Vagina (tissue), 2 donors: ENCODE results near the gene ATP8B1. TPM values are rescaled to one million over a fixed set of nuclear protein-coding genes. Genes with fewer than 3 reads are reported as not detected.
A peak's percentile ranks its signal among the peaks of the same experiment; 100 is the strongest.

Experiments
- DNase-seq, 2 donors: peaks; one replicate each; pipeline ENCODE4 v3.0.0-alpha.2; 2017; ENCODE audit errors: extremely low spot score in 2 of 2
- H3K27ac ChIP-seq: fragments of 200-600 bp; sonication (generic); one replicate; pipeline ENCODE4 v1.5.1; 2019
- H3K27me3 ChIP-seq: fragments of 200-600 bp; sonication (generic); one replicate; pipeline ENCODE4 v1.5.1; 2019
- H3K36me3 ChIP-seq, 2 donors: fragments of 200-600 bp; sonication (generic); one replicate each; pipeline ENCODE4 v1.5.1; 2017 to 2019
- H3K4me1 ChIP-seq: fragments of 200-600 bp; sonication (generic); one replicate; pipeline ENCODE4 v1.5.1; 2019
- H3K4me3 ChIP-seq, 2 donors: fragments of 200-600 bp; sonication (generic); 1 replicate in 1 of 2; 2 replicates in 1 of 2; pipeline ENCODE4 v1.5.1; 2016 to 2019
- H3K9me3 ChIP-seq: fragments of 200-600 bp; sonication (generic); one replicate; pipeline ENCODE4 v1.5.1; 2019
- POLR2A ChIP-seq, 2 donors: fragments of 450-650 bp; IDR thresholded peaks; one replicate each; pipeline ENCODE4 v1.6.1; 2017; ENCODE audit warnings: antibody characterized with exemption in 2 of 2, mild to moderate bottlenecking in 2 of 2, moderate library complexity in 2 of 2
- POLR2AphosphoS5 ChIP-seq, 2 donors: sonication (generic); formaldehyde crosslinking; IDR thresholded peaks; one replicate each; pipeline ENCODE4 v1.9.0; 2017; ENCODE audit warnings: antibody characterized with exemption in 2 of 2, mild to moderate bottlenecking in 2 of 2, low read depth in 1 of 2; ENCODE audit not compliant: insufficient read depth in 1 of 2
- intact Hi-C: fragments of 100-400 bp; cut with DNase I; formaldehyde crosslinking; loops from one replicate; pipeline ENCODE4 v1.15.1; 2023
- total RNA-seq: library from RNA; depleted of rRNA; stranded (reverse); fragments of >200 nt; gene quantifications from one replicate; pipeline ENCODE4 v1.2.3, GENCODE V29; 2016
- TF ChIP-seq, protein P1 (sequence below), 3 experiments: fragments of 450-650 bp in 2 of 3; fragments of 200-600 bp in 1 of 3; sonication (generic) in 1 of 3; IDR thresholded peaks; one replicate each; pipeline ENCODE4 v1.5.1; 2017 to 2019; ENCODE audit warnings: antibody characterized with exemption in 3 of 3, mild to moderate bottlenecking in 2 of 3, moderate library complexity in 2 of 3

Gene ATP8B1
- total RNA-seq, 1 donor from 2014 or later, result 41.5 TPM

DNA sequence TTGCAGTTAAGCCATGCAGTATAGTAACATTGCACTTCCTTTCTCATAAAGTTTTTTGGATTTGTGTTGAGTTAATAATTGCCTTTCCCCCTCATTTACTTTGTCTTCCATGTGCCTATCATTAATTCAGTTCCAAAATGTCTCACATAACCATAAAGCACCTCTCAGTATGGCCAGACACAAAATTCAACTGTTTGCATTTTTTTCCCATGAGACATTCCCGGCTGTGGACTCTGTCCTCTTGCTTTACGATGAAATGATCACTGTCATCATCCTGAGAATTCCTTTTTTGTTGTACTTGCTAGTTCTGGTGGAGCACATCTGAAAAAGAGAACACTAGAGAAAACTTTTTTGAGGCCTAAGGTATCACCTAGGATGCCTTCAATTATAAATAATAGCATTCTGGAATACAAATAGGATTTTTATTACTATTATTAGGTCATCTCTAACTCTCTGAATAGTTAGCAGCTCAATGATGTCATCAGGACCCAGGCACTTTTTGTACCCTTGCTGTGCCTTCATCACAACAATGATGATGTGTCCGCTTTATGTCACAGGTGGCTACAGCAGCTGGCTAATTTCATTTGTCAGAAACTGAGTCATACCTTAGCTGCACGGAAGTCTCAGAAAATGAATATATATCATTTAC lies 8.5 kb upstream of the ATP8B1 start:
- no peaks in the 10 kb centered on the region for H3K9me3 ChIP-seq
- no peak overlapping the region for H3K27ac ChIP-seq
- peaks cover 13% of the 10 kb centered on the region for H3K4me1 ChIP-seq
- intact Hi-C loops, result no loop called here
- DNase-seq, result no peak
- H3K27me3 ChIP-seq, result no peaks in the 10 kb centered on the region
- no peak for TF ChIP-seq POLR2AphosphoS5 (IDR thresholded peaks at IDR 0.05; ENCODE audit: insufficient read depth in 1 of 2, low read depth in 1 of 2)
- TF ChIP-seq, protein P1, sequence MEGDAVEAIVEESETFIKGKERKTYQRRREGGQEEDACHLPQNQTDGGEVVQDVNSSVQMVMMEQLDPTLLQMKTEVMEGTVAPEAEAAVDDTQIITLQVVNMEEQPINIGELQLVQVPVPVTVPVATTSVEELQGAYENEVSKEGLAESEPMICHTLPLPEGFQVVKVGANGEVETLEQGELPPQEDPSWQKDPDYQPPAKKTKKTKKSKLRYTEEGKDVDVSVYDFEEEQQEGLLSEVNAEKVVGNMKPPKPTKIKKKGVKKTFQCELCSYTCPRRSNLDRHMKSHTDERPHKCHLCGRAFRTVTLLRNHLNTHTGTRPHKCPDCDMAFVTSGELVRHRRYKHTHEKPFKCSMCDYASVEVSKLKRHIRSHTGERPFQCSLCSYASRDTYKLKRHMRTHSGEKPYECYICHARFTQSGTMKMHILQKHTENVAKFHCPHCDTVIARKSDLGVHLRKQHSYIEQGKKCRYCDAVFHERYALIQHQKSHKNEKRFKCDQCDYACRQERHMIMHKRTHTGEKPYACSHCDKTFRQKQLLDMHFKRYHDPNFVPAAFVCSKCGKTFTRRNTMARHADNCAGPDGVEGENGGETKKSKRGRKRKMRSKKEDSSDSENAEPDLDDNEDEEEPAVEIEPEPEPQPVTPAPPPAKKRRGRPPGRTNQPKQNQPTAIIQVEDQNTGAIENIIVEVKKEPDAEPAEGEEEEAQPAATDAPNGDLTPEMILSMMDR (IDR thresholded peaks at IDR 0.05), result no peak
- no peak for TF ChIP-seq POLR2A (IDR thresholded peaks at IDR 0.05)
- H3K36me3 ChIP-seq, result no peaks in the 10 kb centered on the region
- H3K4me3 ChIP-seq, result no peak overlapping the region

DNA sequence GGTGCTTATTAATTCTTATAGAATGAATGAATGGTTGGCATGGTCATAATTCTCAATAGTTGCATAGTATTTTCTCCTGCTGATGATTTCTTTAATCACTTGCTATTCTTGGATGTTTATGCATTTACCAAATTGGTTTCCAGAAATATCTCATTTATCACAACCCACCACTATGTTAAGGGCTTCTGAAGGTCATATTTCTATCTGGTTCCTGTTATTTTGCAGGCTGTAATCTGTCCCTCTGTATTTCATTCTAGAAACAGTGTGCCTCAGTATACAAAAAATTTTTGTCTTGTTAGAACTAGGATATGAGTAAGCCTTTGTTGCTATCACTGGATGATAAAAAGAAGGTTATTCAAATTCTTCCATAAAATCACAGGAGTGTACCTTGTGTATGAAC lies 6.1 kb upstream of the ATP8B1 start:
- DNase-seq, result no peak
- TF ChIP-seq POLR2A (IDR thresholded peaks at IDR 0.05) (no peak), POLR2AphosphoS5 (IDR thresholded peaks at IDR 0.05; ENCODE audit: insufficient read depth in 1 of 2, low read depth in 1 of 2) (no peak)
- TF ChIP-seq, protein P1 (IDR thresholded peaks at IDR 0.05), result no peak
- H3K36me3 ChIP-seq, result no peaks in the 10 kb centered on the region
- no peaks in the 10 kb centered on the region for H3K27me3 ChIP-seq
- no peak overlapping the region for H3K27ac ChIP-seq
- no peaks in the 10 kb centered on the region for H3K9me3 ChIP-seq
- peaks cover 14% of the 10 kb centered on the region for H3K4me1 ChIP-seq
- intact Hi-C loops, result loop anchor here (10.0 kb wide), 1 partner anchor 184 kb away; the partner anchor contains the start of gene NARS1
- no peak overlapping the region for H3K4me3 ChIP-seq

- Histone ChIP-seq H3K4me3 (no peak overlapping the region), H3K9me3 (no peaks in the 10 kb centered on the region), H3K27me3 (no peaks in the 10 kb centered on the region), H3K27ac (peak overlapping the region; percentile 12), H3K36me3 (no peaks in the 10 kb centered on the region), H3K4me1 (peaks cover 14% of the 10 kb centered on the region)
- intact Hi-C loops, result loop anchor here (10.0 kb wide), 1 partner anchor 183 kb away; the partner anchor contains the start of gene NARS1
- DNase-seq, result no peak
- TF ChIP-seq, protein P1 (IDR thresholded peaks at IDR 0.05), result no peak
- TF ChIP-seq POLR2A (IDR thresholded peaks at IDR 0.05) (no peak), POLR2AphosphoS5 (IDR thresholded peaks at IDR 0.05; ENCODE audit: insufficient read depth in 1 of 2, low read depth in 1 of 2) (no peak)
Measured at GRCh38 chr18:57807336-57808117, 4.4 kb upstream of the ATP8B1 start.

DNA sequence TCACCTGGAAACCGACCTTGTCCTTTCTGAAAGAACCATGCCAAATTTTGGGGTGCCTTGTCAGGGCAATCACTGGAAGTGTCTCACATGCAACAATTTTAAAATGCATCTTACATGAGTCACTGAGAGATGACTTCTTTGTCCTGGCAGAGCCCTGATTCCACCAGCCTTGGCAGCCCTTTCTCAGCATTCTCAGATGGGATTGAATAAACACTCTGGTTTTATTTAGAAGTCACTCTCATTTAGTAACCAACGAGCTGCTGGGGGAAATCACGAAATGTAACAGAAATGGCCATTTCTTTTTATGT lies 3.8 kb upstream of the ATP8B1 start:
- TF ChIP-seq POLR2A (IDR thresholded peaks at IDR 0.05), result no peak
- peak in 1 of 2 donors; percentile 62 for TF ChIP-seq POLR2AphosphoS5 (IDR thresholded peaks at IDR 0.05; ENCODE audit: insufficient read depth in 1 of 2, low read depth in 1 of 2)
- TF ChIP-seq, protein P1 (IDR thresholded peaks at IDR 0.05), result no peak
- Histone ChIP-seq H3K9me3 (no peaks in the 10 kb centered on the region), H3K27ac (peak overlapping the region; percentile 12), H3K4me1 (peaks cover 20% of the 10 kb centered on the region), H3K4me3 (no peak overlapping the region), H3K36me3 (no peaks in the 10 kb centered on the region), H3K27me3 (no peaks in the 10 kb centered on the region)
- DNase-seq, result no peak
- intact Hi-C loops, result loop anchor here (10.0 kb wide), 1 partner anchor 182 kb away; the partner anchor contains the start of gene NARS1
